ENCODE data around the gene YPEL1.

GRCh38 chr22:21697880-21698279, 37.7 kb downstream of the YPEL1 start:
- TF ChIP-seq EZH2 (IDR thresholded peaks at IDR 0.05) (no peak), POLR2AphosphoS5 (IDR thresholded peaks at IDR 0.05; ENCODE audit: borderline replicate concordance, low read depth, low read length) (no peak), FOXP2 (optimal IDR thresholded peaks at IDR 0.05; ENCODE audit: control extremely low read depth, extremely low read length, insufficient read depth) (no peak)
